ENCODE data around the gene HS3ST4.

HS3ST4 gene

DNA sequence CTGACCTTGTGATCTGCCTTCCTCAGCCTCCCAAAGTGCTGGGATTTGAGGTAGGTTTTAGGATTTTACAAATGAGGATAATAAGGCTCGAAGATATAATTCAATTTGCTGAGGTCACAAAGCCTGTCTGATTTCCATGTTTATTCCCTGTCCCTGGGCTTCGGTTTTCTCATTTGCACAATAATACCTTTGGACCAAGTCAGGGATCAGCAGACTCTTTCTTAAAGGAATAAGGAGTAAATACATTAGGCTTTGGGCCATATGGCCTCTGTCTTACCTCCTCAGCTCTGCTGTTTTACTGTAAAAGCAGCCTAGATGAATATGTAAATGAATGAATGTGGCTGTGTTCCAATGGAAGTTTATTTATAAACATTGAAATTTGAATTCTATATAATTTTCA is 442.8 kb downstream of the HS3ST4 start:
- TF ChIP-seq GATA2 (IDR thresholded peaks at IDR 0.05; ENCODE audit: low read depth, low read length) (no peak), GATA3 (IDR thresholded peaks at IDR 0.05; ENCODE audit: low read depth, low read length) (no peak)

DNA sequence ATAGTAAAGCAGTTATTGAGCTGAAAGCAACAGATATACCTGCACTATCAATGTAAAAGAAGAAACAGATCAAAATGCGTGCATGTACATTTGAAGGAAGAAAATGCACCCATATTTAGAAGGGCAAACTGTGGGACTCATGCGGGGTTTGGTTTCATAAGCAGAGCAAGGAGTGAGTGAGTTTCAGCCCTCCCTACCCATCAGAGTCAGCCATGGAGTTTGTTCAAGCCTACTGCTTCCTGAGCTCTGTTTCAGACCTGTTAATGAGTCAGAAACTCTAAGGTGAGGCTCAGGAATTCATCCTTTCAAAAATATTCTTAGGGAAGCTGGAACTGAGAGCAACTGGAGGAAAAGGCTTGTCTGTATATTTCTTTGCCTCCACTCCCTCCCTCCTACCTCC is 446.2 kb downstream of the HS3ST4 start:
- TF ChIP-seq GATA3 (IDR thresholded peaks at IDR 0.05; ENCODE audit: low read depth, low read length) (no peak), GATA2 (IDR thresholded peaks at IDR 0.05; ENCODE audit: low read depth, low read length) (no peak)

DNA sequence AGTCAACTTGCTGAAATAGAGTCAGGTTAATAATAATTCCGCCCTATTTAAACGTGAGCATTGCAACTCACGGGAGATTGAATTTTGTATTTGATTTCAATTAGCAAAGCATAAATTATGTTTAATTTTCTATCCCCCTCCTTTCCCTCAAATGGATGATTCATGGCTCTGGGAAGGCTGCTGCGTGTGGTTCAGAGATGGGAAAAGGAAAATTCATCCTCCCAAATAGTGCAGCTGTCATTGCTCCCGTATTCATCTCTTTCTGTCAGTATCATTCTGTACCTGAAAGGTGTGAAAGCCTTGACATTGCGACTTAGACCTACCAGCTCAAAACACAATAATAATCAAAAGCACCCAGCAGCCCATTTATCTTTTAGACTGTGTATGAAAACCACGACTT is 447.3 kb downstream of the HS3ST4 start:
- no peak for TF ChIP-seq GATA2 (IDR thresholded peaks at IDR 0.05; ENCODE audit: low read depth, low read length)
- no peak for TF ChIP-seq GATA3 (IDR thresholded peaks at IDR 0.05; ENCODE audit: low read depth, low read length)

DNA sequence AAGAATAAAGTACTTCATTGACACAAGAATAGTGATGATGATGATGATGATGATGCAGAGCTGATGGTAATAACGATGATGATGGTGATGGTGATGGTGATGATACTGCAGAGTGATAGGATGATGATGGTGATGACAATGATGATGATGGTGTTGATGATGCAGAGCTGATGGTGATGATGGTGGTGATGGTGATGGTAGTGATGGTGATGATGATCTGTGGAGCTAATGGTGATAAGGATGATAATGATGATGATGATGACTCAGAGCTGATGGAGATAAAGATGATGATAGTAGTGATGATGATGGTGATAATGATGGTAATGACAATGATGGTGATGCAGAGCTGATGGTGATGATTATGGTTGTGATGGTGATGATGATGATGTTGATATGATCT is 448.1 kb downstream of the HS3ST4 start:
- TF ChIP-seq GATA3 (IDR thresholded peaks at IDR 0.05; ENCODE audit: low read depth, low read length) (no peak), GATA2 (IDR thresholded peaks at IDR 0.05; ENCODE audit: low read depth, low read length) (no peak)

- no peak for TF ChIP-seq GATA3 (IDR thresholded peaks at IDR 0.05; ENCODE audit: low read depth, low read length)
- no peak for TF ChIP-seq GATA2 (IDR thresholded peaks at IDR 0.05; ENCODE audit: low read depth, low read length)
These were observed 457.8 kb downstream of the HS3ST4 start for GRCh38 chr16:26149364-26150190.

GRCh38 chr16:26155221-26155620 is 463.5 kb downstream of the HS3ST4 start:
- TF ChIP-seq GATA2 (IDR thresholded peaks at IDR 0.05; ENCODE audit: low read depth, low read length), result no peak

- TF ChIP-seq GATA3 (IDR thresholded peaks at IDR 0.05; ENCODE audit: low read depth, low read length) (no peak), GATA2 (IDR thresholded peaks at IDR 0.05; ENCODE audit: low read depth, low read length) (no peak)
These were observed 465.6 kb downstream of the HS3ST4 start for GRCh38 chr16:26157319-26157718.

DNA sequence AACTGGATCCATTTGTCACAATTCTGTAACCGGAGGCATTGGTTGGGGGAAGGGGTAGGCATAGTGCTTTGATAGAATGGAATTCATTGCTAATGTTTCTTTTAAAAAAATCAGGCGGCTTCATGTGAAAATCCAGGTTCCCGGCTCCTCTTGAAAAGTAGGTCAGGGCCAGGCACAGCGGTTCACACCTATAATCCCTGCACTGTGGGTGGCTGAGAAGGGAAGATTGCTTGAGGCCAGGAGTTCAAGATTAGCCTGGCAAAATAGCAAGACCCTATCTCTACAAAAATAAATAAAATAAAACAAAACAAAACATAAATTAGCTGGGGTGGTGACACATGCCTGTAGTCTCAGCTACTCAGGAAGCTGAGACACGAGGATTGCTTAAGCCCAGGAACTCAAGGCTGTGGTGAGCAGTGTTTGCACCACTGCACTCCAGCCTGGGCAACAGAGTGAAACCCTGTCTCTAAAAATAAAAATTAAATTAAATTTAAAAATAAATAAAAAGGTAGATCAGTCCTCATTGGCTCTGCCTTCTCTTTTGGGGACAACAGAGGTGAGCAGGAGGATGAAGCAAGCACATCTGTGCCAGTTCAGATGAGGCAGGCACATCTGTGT is 466.5 kb downstream of the HS3ST4 start:
- no peak for TF ChIP-seq GATA3 (IDR thresholded peaks at IDR 0.05; ENCODE audit: low read depth, low read length)
- no peak for TF ChIP-seq GATA2 (IDR thresholded peaks at IDR 0.05; ENCODE audit: low read depth, low read length)

GRCh38 chr16:26161461-26162180 is 469.9 kb downstream of the HS3ST4 start:
- TF ChIP-seq GATA2 (IDR thresholded peaks at IDR 0.05; ENCODE audit: low read depth, low read length) (no peak), GATA3 (IDR thresholded peaks at IDR 0.05; ENCODE audit: low read depth, low read length) (no peak)

DNA sequence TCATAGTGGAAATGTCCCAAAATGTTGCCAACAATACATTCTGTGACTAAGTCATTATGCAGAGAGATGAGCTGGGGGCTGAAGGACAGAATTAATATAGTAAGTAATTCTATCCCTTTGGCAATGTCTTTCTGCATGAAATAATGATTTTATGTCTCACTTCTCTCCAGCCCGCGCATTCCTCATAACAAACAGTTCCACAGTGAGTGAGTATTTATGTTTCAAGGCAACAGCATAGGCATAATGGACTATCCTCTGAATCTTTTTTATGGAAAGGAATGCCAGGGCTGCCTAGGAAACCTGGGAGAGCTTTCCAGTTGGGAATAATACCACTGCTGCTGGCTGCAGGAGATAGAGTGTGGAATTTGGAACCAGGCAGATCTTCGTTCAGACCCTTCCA is 477.7 kb downstream of the HS3ST4 start:
- TF ChIP-seq GATA2 (IDR thresholded peaks at IDR 0.05; ENCODE audit: low read depth, low read length) (no peak), GATA3 (IDR thresholded peaks at IDR 0.05; ENCODE audit: low read depth, low read length) (no peak)

DNA sequence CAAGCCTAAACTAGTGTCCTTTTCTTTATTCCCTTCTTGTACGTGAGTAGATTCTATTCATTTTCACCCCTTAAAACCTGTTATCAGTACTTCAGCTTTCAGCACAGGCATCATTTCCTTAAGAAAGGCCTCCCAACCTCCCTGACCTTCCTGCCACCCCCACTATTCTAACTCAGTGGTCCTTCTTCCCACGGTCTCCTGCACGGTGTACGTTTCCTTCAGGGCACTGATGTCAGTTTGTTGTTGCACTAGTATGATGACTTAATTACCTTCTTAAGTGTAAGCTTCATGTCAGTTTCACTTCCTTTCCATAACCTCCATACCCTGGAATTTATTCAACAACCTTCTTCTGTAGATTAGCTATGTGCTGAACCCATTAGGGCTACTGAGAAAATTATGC is 484.2 kb downstream of the HS3ST4 start:
- no peak for TF ChIP-seq GATA2 (IDR thresholded peaks at IDR 0.05; ENCODE audit: low read depth, low read length)
- no peak for TF ChIP-seq GATA3 (IDR thresholded peaks at IDR 0.05; ENCODE audit: low read depth, low read length)

DNA sequence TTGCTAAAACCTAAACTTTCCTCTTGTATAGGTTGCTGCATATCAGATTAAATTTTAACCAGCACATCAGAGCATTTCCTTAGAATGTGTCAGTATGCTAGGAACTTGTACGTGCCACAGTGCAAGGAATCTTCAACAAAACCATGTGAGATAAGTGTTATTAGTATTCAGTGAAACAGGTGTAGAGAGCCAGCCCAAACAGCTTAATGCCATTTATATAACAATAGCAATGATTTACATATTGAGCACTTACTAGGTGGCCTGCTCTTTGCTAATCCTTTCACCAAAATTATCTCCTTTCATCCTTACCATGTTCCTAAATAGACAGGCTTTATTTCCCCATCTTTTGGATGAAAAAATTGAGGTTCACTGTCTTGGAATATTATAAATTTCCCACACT is 485.7 kb downstream of the HS3ST4 start:
- TF ChIP-seq GATA3 (IDR thresholded peaks at IDR 0.05; ENCODE audit: low read depth, low read length) (no peak), GATA2 (IDR thresholded peaks at IDR 0.05; ENCODE audit: low read depth, low read length) (no peak)

DNA sequence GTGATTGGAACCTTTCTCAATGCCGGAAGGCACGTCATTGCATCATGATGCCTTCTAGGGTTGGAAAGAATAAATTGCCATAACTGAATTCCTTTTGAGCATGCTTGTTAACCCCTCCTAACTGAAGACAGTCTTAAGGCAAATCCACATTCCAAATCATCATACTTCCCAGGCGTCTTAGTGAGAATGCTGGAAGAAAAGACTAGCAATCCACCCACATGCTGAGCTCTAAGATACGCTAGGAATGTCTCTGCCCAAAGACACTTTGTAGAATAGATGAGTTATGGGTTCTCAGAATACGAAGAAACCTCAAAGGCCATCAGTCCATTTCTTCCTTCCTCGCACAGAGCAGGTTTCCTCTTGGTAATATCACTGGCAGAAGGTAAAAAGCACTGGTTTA is 486.5 kb downstream of the HS3ST4 start:
- TF ChIP-seq GATA3 (IDR thresholded peaks at IDR 0.05; ENCODE audit: low read depth, low read length), result no peak
- TF ChIP-seq GATA2 (IDR thresholded peaks at IDR 0.05; ENCODE audit: low read depth, low read length), result no peak

GRCh38 chr16:26186091-26186615 is 494.4 kb downstream of the HS3ST4 start:
- TF ChIP-seq GATA3 (IDR thresholded peaks at IDR 0.05; ENCODE audit: low read depth, low read length) (no peak), GATA2 (IDR thresholded peaks at IDR 0.05; ENCODE audit: low read depth, low read length) (no peak)

Measured in SH-SY5Y (cell line).